Activated naive CD8-positive, alpha-beta T cell treated with anti-CD3 and anti-CD28 coated beads for 36 hours (primary cell): ENCODE measurements around the gene BCAS3. TPM values are rescaled to one million over a fixed set of nuclear protein-coding genes. Genes with fewer than 3 reads are reported as not detected.
A peak's percentile ranks its signal among the peaks of the same experiment; 100 is the strongest.

Experiments used
- DNase-seq: peaks from one replicate; pipeline ENCODE4 v3.0.0; 2021
- H3K27ac Mint-ChIP-seq: one replicate; pipeline ENCODE4 v1.8.0; 2022; ENCODE audit warnings: mild to moderate bottlenecking, moderate library complexity, mixed read lengths
- H3K27me3 Mint-ChIP-seq: one replicate; pipeline ENCODE4 v1.8.0; 2022; ENCODE audit warnings: mild to moderate bottlenecking, mixed read lengths
- H3K36me3 Mint-ChIP-seq: one replicate; pipeline ENCODE4 v1.8.0; 2021; ENCODE audit warnings: mild to moderate bottlenecking, mixed read lengths
- H3K4me1 Mint-ChIP-seq: one replicate; pipeline ENCODE4 v1.8.0; 2021; ENCODE audit warnings: mixed read lengths
- H3K4me3 Mint-ChIP-seq: one replicate; pipeline ENCODE4 v1.8.0; 2022; ENCODE audit warnings: mild to moderate bottlenecking, moderate library complexity, mixed read lengths
- H3K9me3 Mint-ChIP-seq: one replicate; pipeline ENCODE4 v1.8.0; 2022; ENCODE audit warnings: mixed read lengths
- total RNA-seq, 2 experiments: library from RNA; stranded (reverse); gene quantifications; one replicate each; pipeline ENCODE4 v1.2.3, GENCODE V29; 2021

BCAS3 gene
- total RNA-seq, 2 experiments from 2014 or later, result 4.9 to 7.0 TPM

GRCh38 chr17:61402073-61402541, 724.5 kb downstream of the BCAS3 start:
- H3K4me3 Mint-ChIP-seq, result peak overlapping the region; percentile 63

GRCh38 chr17:61402978-61403800, 725.5 kb downstream of the BCAS3 start:
- peak overlapping the region; percentile 63 for H3K4me3 Mint-ChIP-seq
- H3K27ac Mint-ChIP-seq, result no peak overlapping the region
- peaks cover 84% of the 10 kb centered on the region for H3K27me3 Mint-ChIP-seq
- DNase-seq, result no peak
- peaks cover 24% of the 10 kb centered on the region for H3K4me1 Mint-ChIP-seq
- H3K36me3 Mint-ChIP-seq, result no peaks in the 10 kb centered on the region
- no peaks in the 10 kb centered on the region for H3K9me3 Mint-ChIP-seq

More at GRCh38 chr17:61402073-61402541, 724.5 kb downstream of the BCAS3 start:
- H3K9me3 Mint-ChIP-seq, result no peaks in the 10 kb centered on the region
- H3K27me3 Mint-ChIP-seq, result peaks cover 81% of the 10 kb centered on the region
- H3K36me3 Mint-ChIP-seq, result no peaks in the 10 kb centered on the region
- H3K4me1 Mint-ChIP-seq, result peaks cover 28% of the 10 kb centered on the region
- no peak overlapping the region for H3K27ac Mint-ChIP-seq
- DNase-seq, result no peak

GRCh38 chr17:61403801-61404662, 726.4 kb downstream of the BCAS3 start:
- Mint-ChIP-seq H3K36me3 (no peaks in the 10 kb centered on the region), H3K27me3 (peaks cover 85% of the 10 kb centered on the region), H3K4me1 (peaks cover 25% of the 10 kb centered on the region), H3K4me3 (peak overlapping the region; percentile 14), H3K9me3 (no peaks in the 10 kb centered on the region), H3K27ac (no peak overlapping the region)
- no peak for DNase-seq

- H3K4me1 Mint-ChIP-seq, result peaks cover 25% of the 10 kb centered on the region
- peaks cover 83% of the 10 kb centered on the region for H3K27me3 Mint-ChIP-seq
- no peaks in the 10 kb centered on the region for H3K36me3 Mint-ChIP-seq
- H3K27ac Mint-ChIP-seq, result no peak overlapping the region
- no peaks in the 10 kb centered on the region for H3K9me3 Mint-ChIP-seq
- no peak for DNase-seq
- no peak overlapping the region for H3K4me3 Mint-ChIP-seq
These were observed 726.9 kb downstream of the BCAS3 start for GRCh38 chr17:61404663-61404912.

GRCh38 chr17:61404913-61405685, 727.4 kb downstream of the BCAS3 start:
- H3K4me3 Mint-ChIP-seq, result peak overlapping the region; percentile 43
- peaks cover 87% of the 10 kb centered on the region for H3K27me3 Mint-ChIP-seq
- peaks cover 28% of the 10 kb centered on the region for H3K4me1 Mint-ChIP-seq
- no peaks in the 10 kb centered on the region for H3K36me3 Mint-ChIP-seq
- no peak overlapping the region for H3K27ac Mint-ChIP-seq
- no peak for DNase-seq
- no peaks in the 10 kb centered on the region for H3K9me3 Mint-ChIP-seq

GRCh38 chr17:61405686-61406536, 728.3 kb downstream of the BCAS3 start:
- no peak for DNase-seq
- no peak overlapping the region for H3K4me3 Mint-ChIP-seq
- H3K9me3 Mint-ChIP-seq, result no peaks in the 10 kb centered on the region

GRCh38 chr17:61406537-61406845, 728.8 kb downstream of the BCAS3 start:
- no peak for DNase-seq
- Mint-ChIP-seq H3K4me1 (peaks cover 28% of the 10 kb centered on the region), H3K27ac (no peak overlapping the region), H3K36me3 (no peaks in the 10 kb centered on the region), H3K27me3 (peaks cover 84% of the 10 kb centered on the region), H3K4me3 (no peak overlapping the region), H3K9me3 (no peaks in the 10 kb centered on the region)

More at GRCh38 chr17:61405686-61406536, 728.3 kb downstream of the BCAS3 start:
- Mint-ChIP-seq H3K4me1 (peaks cover 31% of the 10 kb centered on the region), H3K36me3 (no peaks in the 10 kb centered on the region), H3K27ac (no peak overlapping the region), H3K27me3 (peaks cover 87% of the 10 kb centered on the region)

- no peaks in the 10 kb centered on the region for H3K9me3 Mint-ChIP-seq
- DNase-seq, result no peak
- peaks cover 78% of the 10 kb centered on the region for H3K27me3 Mint-ChIP-seq
- no peaks in the 10 kb centered on the region for H3K36me3 Mint-ChIP-seq
- no peak overlapping the region for H3K27ac Mint-ChIP-seq
- H3K4me3 Mint-ChIP-seq, result no peak overlapping the region
- H3K4me1 Mint-ChIP-seq, result peaks cover 28% of the 10 kb centered on the region
These were observed 729.6 kb downstream of the BCAS3 start for GRCh38 chr17:61406971-61407911.

- H3K9me3 Mint-ChIP-seq, result no peaks in the 10 kb centered on the region
- H3K27me3 Mint-ChIP-seq, result peaks cover 71% of the 10 kb centered on the region
- no peaks in the 10 kb centered on the region for H3K36me3 Mint-ChIP-seq
- H3K27ac Mint-ChIP-seq, result no peak overlapping the region
- peaks cover 17% of the 10 kb centered on the region for H3K4me1 Mint-ChIP-seq
- DNase-seq, result no peak
- H3K4me3 Mint-ChIP-seq, result peak overlapping the region; percentile 25
These were observed 730.7 kb downstream of the BCAS3 start for GRCh38 chr17:61408151-61409041.

GRCh38 chr17:61409301-61410112, 731.9 kb downstream of the BCAS3 start:
- Mint-ChIP-seq H3K27me3 (peaks cover 65% of the 10 kb centered on the region), H3K9me3 (no peaks in the 10 kb centered on the region), H3K36me3 (no peaks in the 10 kb centered on the region), H3K4me3 (peak overlapping the region; percentile 57), H3K4me1 (peaks cover 12% of the 10 kb centered on the region), H3K27ac (no peak overlapping the region)
- peak; percentile 61 for DNase-seq

GRCh38 chr17:61410141-61411010, 732.7 kb downstream of the BCAS3 start:
- H3K27ac Mint-ChIP-seq, result no peak overlapping the region
- H3K27me3 Mint-ChIP-seq, result peaks cover 59% of the 10 kb centered on the region
- no peaks in the 10 kb centered on the region for H3K9me3 Mint-ChIP-seq
- DNase-seq, result peak; percentile 78
- H3K36me3 Mint-ChIP-seq, result no peaks in the 10 kb centered on the region
- peaks cover 12% of the 10 kb centered on the region for H3K4me1 Mint-ChIP-seq
- peak overlapping the region; percentile 48 for H3K4me3 Mint-ChIP-seq
